ENCODE data around the gene PEMT.

- TF ChIP-seq POLR2A (IDR thresholded peaks at IDR 0.05; ENCODE audit: low read length), result no peak
- TF ChIP-seq BCL3 (IDR thresholded peaks at IDR 0.05), result no peak
- no peak for TF ChIP-seq JUN (IDR thresholded peaks at IDR 0.05)
- TF ChIP-seq HOXB5 (CRISPR knock-in tag; IDR thresholded peaks at IDR 0.05), result no peak
- TF ChIP-seq ELK1 (IDR thresholded peaks at IDR 0.05; ENCODE audit: low read depth, low read length), result no peak
- TF ChIP-seq E2F6 (IDR thresholded peaks at IDR 0.05; ENCODE audit: borderline replicate concordance, low read depth), result no peak
- no peak for TF ChIP-seq CTCF (IDR thresholded peaks at IDR 0.05)
- no peak for TF ChIP-seq JUNB (IDR thresholded peaks at IDR 0.05)
- TF ChIP-seq SMC3 (IDR thresholded peaks at IDR 0.05), result no peak
- TF ChIP-seq ATOH8 (CRISPR knock-in tag; IDR thresholded peaks at IDR 0.05; ENCODE audit: low read depth), result no peak
- no peak for TF ChIP-seq RARB (CRISPR knock-in tag; IDR thresholded peaks at IDR 0.05)
- TF ChIP-seq MAX (IDR thresholded peaks at IDR 0.05), result 0 out of 2 replicates have a peak, but pooled peaks have one; percentile 16
Measured at GRCh38 chr17:17511881-17512858, 79.3 kb downstream of the PEMT start.
